Measurements from ENCODE around the gene SETBP1. TPM values are rescaled to one million over a fixed set of nuclear protein-coding genes. Genes with fewer than 3 reads are reported as not detected.

SETBP1 gene
- total and polyA plus RNA-seq, 9 of the 15 experiments (the other 6 are each of a cell fraction or from before 2014, with no cell fraction given) = under 0.01 to 0.13 (median 0.04) TPM

- Histone ChIP-seq H3K9me3 (replicated peaks; ENCODE audit: control insufficient read depth, insufficient read depth, low read depth, low read length) (no peaks in the 10 kb centered on the region), H3K4me3 (no peak overlapping the region), H2AFZ (ENCODE audit: low read depth, low read length) (no peak overlapping the region), H3K9ac (ENCODE audit: insufficient read depth in 1 of 2, low read depth in 2 of 2, low read length in 2 of 2) (no peak overlapping the region), H3K4me1 (replicated peaks in 1 of 2; ENCODE audit: control insufficient read depth in 2 of 2, insufficient read depth in 2 of 2, low read length in 2 of 2) (peaks cover 6 to 40% of the 10 kb centered on the region in 2 experiments; a peak in 3 of 5 replicates), H3K27me3 (ENCODE audit: control insufficient read depth in 2 of 2, insufficient read depth in 2 of 2, low read length in 2 of 2) (no peaks in the 10 kb centered on the region), H3K79me2 (ENCODE audit: control insufficient read depth, insufficient read depth, low read length) (no peaks in the 10 kb centered on the region), H3K27ac (ENCODE audit: extremely low read depth, low read depth, low read length) (no peak overlapping the region), H3K4me2 (ENCODE audit: insufficient read depth, low read length) (no peak overlapping the region), H4K20me1 (replicated peaks; ENCODE audit: control insufficient read depth, insufficient read depth, low read length) (no peaks in the 10 kb centered on the region), H3K36me3 (ENCODE audit: control insufficient read depth, insufficient read depth, low read length) (no peaks in the 10 kb centered on the region), H3K9me1 (ENCODE audit: control insufficient read depth, insufficient read depth, low read length) (no peaks in the 10 kb centered on the region)
- ChIA-PET CTCF (ENCODE audit: low intra/inter-chr PET ratio) (no interaction called here), POLR2A (no interaction called here)
- no TSS peak for BruUV-seq (replicated peaks)
- 64% methylated on average over 2 of the region's 3 CpGs for WGBS (ENCODE audit: insufficient coverage, low coverage, missing lambda C conversion rate)
- TF ChIP-seq ZNF830 (CRISPR knock-in tag; IDR thresholded peaks at IDR 0.05) (no peak), ZNF431 (CRISPR knock-in tag; IDR thresholded peaks at IDR 0.05) (no peak), RERE (CRISPR knock-in tag; IDR thresholded peaks at IDR 0.05; ENCODE audit: borderline replicate concordance) (no peak)
- intact Hi-C loops (cut with micrococcal nuclease) = no loop called here
- in situ Hi-C loops (cut with MboI) = no loop called here
- no peak for ATAC-seq
- no peak for FAIRE-seq
- no peak for DNase-seq (ENCODE audit: extremely low read depth in 1 of 4, low spot score in 3 of 4)
These were observed 53.2 kb downstream of the SETBP1 start for GRCh38 chr18:44733754-44734465.
